Glutamatergic neuron (in vitro differentiated cells): ENCODE data around the gene PTTG1IP2. TPM values are rescaled to one million over a fixed set of nuclear protein-coding genes. Genes with fewer than 3 reads are reported as not detected.

ENCODE experiments used
- DNase-seq: peaks from one replicate; pipeline ENCODE4 v3.0.0; 2022
- H3K27ac Mint-ChIP-seq: one replicate; pipeline ENCODE4 v1.8.0; 2020; ENCODE audit warnings: mild to moderate bottlenecking, mixed read lengths, inconsistent platforms; ENCODE audit not compliant: unreplicated experiment
- H3K27me3 Mint-ChIP-seq: one replicate; pipeline ENCODE4 v1.8.0; 2020; ENCODE audit warnings: mild to moderate bottlenecking, moderate library complexity, mixed read lengths, inconsistent platforms; ENCODE audit not compliant: unreplicated experiment
- H3K36me3 Mint-ChIP-seq: one replicate; pipeline ENCODE4 v1.8.0; 2020; ENCODE audit warnings: mild to moderate bottlenecking, mixed read lengths, inconsistent platforms; ENCODE audit not compliant: unreplicated experiment
- H3K4me1 Mint-ChIP-seq: one replicate; pipeline ENCODE4 v1.8.0; 2020; ENCODE audit warnings: mild to moderate bottlenecking, low read depth, mixed read lengths, inconsistent platforms; ENCODE audit not compliant: unreplicated experiment
- H3K4me3 Mint-ChIP-seq: one replicate; pipeline ENCODE4 v1.8.0; 2020; ENCODE audit warnings: mild to moderate bottlenecking, mixed read lengths, inconsistent platforms; ENCODE audit not compliant: unreplicated experiment
- H3K9me3 Mint-ChIP-seq: one replicate; pipeline ENCODE4 v1.8.0; 2020; ENCODE audit warnings: mild to moderate bottlenecking, moderate library complexity, mixed read lengths, inconsistent platforms; ENCODE audit not compliant: unreplicated experiment
- CTCF ChIP-seq: fragments of 200-600 bp; sonication (generic); IDR thresholded peaks from one replicate; pipeline ENCODE4 v1.5.0; 2021; ENCODE audit not compliant: partially characterized antibody, unreplicated experiment
- total RNA-seq: library from RNA; stranded (reverse); fragmentation: NEBNext Ultra II Directional; extraction: Animal tissue kit (Norgen Biotek cat#: 25700); gene quantifications from one replicate; pipeline ENCODE4 v1.2.1, GENCODE V29; 2021; ENCODE audit not compliant: unreplicated experiment

PTTG1IP2 gene
- total RNA-seq, 1 donor from 2014 or later, result not detected

GRCh38 chr7:90492250-90492649 is 22.8 kb downstream of the PTTG1IP2 start:
- H3K27ac Mint-ChIP-seq, result no peak overlapping the region
- no peak overlapping the region for H3K4me3 Mint-ChIP-seq
- peaks cover 2% of the 10 kb centered on the region for H3K27me3 Mint-ChIP-seq
- TF ChIP-seq CTCF, result no peak
- no peaks in the 10 kb centered on the region for H3K36me3 Mint-ChIP-seq
- H3K4me1 Mint-ChIP-seq, result no peaks in the 10 kb centered on the region
- no peak for DNase-seq
- no peaks in the 10 kb centered on the region for H3K9me3 Mint-ChIP-seq

DNA sequence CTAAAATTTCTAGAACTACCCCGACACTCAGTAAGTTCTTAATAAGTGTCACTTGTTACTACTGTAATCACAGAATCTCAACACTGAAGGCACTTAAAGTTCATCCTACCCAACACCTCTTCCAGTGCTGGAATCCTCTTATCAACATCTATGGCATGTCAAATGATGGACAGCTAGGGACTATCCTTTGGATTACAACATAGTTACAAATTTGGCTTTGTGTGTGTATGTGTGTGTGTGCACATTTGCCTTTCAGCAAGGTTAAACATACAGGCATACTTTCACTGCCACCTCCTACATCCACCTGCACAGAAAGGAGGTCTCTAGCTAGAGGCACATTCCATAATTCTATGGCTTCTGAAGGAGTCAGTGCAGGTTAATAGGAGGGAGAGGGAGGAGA is 25.8 kb downstream of the PTTG1IP2 start:
- H3K27me3 Mint-ChIP-seq, result peaks cover 2% of the 10 kb centered on the region
- no peaks in the 10 kb centered on the region for H3K4me1 Mint-ChIP-seq
- DNase-seq, result no peak
- H3K27ac Mint-ChIP-seq, result no peak overlapping the region
- peaks cover 1% of the 10 kb centered on the region for H3K9me3 Mint-ChIP-seq
- no peak overlapping the region for H3K4me3 Mint-ChIP-seq
- H3K36me3 Mint-ChIP-seq, result no peaks in the 10 kb centered on the region
- no peak for TF ChIP-seq CTCF

GRCh38 chr7:90502539-90502938 is 33.1 kb downstream of the PTTG1IP2 start:
- H3K27me3 Mint-ChIP-seq, result no peaks in the 10 kb centered on the region
- TF ChIP-seq CTCF, result no peak
- no peaks in the 10 kb centered on the region for H3K4me1 Mint-ChIP-seq
- H3K27ac Mint-ChIP-seq, result no peak overlapping the region
- H3K9me3 Mint-ChIP-seq, result peaks cover 2% of the 10 kb centered on the region
- H3K4me3 Mint-ChIP-seq, result no peak overlapping the region
- DNase-seq, result no peak
- H3K36me3 Mint-ChIP-seq, result no peaks in the 10 kb centered on the region

DNA sequence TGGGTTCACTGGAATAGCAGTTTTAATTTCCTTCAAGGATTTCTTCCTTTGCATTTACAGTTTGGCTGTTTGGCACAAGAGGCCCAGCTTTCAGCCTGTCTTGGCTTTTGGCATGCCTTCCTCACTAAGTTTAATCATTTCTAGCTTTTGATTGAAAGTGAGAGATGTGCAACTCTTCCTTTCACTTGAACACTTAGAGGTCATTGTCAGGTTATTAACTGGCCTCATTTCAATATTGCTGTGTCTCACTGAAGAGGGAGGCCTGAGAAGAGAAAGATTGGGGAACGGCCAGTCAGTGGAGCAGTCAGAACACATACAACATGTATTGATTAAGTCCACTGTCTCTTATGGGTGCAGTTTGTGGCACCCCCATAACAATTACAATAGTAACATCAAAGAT is 33.9 kb downstream of the PTTG1IP2 start:
- Mint-ChIP-seq H3K36me3 (no peaks in the 10 kb centered on the region), H3K4me3 (no peak overlapping the region), H3K27ac (no peak overlapping the region), H3K9me3 (peaks cover 2% of the 10 kb centered on the region), H3K4me1 (no peaks in the 10 kb centered on the region), H3K27me3 (no peaks in the 10 kb centered on the region)
- no peak for DNase-seq
- TF ChIP-seq CTCF, result no peak

DNA sequence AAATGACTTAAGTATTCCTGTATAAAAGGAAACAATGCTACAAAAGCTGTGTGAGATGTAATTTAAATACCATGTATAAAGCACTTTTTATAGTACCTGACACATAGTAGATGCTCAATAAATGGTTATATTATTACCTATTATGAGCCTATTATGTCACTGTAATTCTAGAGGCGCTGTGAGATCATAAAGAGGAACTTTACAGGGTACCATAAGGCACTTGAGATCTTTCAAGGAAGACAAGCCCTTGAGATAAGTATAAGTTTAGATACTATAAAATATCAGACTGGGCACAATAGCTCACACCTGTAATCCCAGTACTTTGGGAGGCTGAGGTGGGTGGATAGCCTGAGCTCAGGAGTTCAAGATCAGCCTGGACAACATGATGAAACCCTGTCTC is 38.3 kb downstream of the PTTG1IP2 start:
- Mint-ChIP-seq H3K4me3 (no peak overlapping the region), H3K4me1 (no peaks in the 10 kb centered on the region), H3K36me3 (no peaks in the 10 kb centered on the region), H3K27me3 (peaks cover 2% of the 10 kb centered on the region), H3K27ac (no peak overlapping the region), H3K9me3 (no peaks in the 10 kb centered on the region)
- no peak for TF ChIP-seq CTCF
- DNase-seq, result no peak
